PC-3 (cell line): ENCODE results near the gene PMF1. TPM values are rescaled to one million over a fixed set of nuclear protein-coding genes. Genes with fewer than 3 reads are reported as not detected.

ENCODE experiments used
- ATAC-seq: fragments of 200-7000 bp; cut with Tn5 transposase; 2 replicates; pipeline ENCODE4 v1.9.1; 2020; ENCODE audit warnings: mild to moderate bottlenecking, moderate library complexity
- BruUV-seq: library from RNA; stranded (reverse); fragments of 400-500 nt; replicated peaks from 2 replicates; lab custom pipeline; 2021; lab: Mats Ljungman, UMichigan
- CTCF ChIA-PET: fragments of 300-600 bp; sonication (Branson Sonifier 250); formaldehyde crosslinking; loops from one replicate; lab custom pipeline; 2022; ENCODE audit warnings: antibody characterized with exemption; lab: Charles Lee
- POLR2A ChIA-PET: fragments of 300-600 bp; sonication (Branson Sonifier 250); formaldehyde crosslinking; loops from one replicate; lab custom pipeline; 2022; ENCODE audit warnings: antibody characterized with exemption; ENCODE audit not compliant: unreplicated experiment; lab: Charles Lee
- DNase-seq: peaks from one replicate; pipeline ENCODE4 v3.0.0-alpha.2; 2015
- H2AFZ ChIP-seq: fragments of 300-600 bp; sonication (generic); 2 replicates; pipeline ENCODE4 v1.6.0; 2016; ENCODE audit warnings: antibody characterized with exemption, low read length
- H3F3A ChIP-seq: fragments of 300-600 bp; sonication (generic); one replicate; pipeline ENCODE4 v1.6.0; 2017; ENCODE audit warnings: antibody characterized with exemption, low read length, control low read depth, mild to moderate bottlenecking; ENCODE audit not compliant: unreplicated experiment
- H3K27ac ChIP-seq: fragments of 300-600 bp; sonication (generic); 2 replicates; pipeline ENCODE4 v1.5.1; 2016; ENCODE audit warnings: mild to moderate bottlenecking, low read length
- H3K27me3 ChIP-seq: fragments of 300-600 bp; sonication (generic); 2 replicates; pipeline ENCODE4 v1.6.1; 2016; ENCODE audit warnings: low read length, mixed read lengths
- H3K36me3 ChIP-seq: fragments of 300-600 bp; sonication (generic); 2 replicates; pipeline ENCODE4 v1.6.1; 2016; ENCODE audit warnings: low read depth, mixed run types, low read length, mixed read lengths
- H3K4me1 ChIP-seq: fragments of 300-600 bp; sonication (generic); 2 replicates; pipeline ENCODE4 v1.5.1; 2016; ENCODE audit warnings: low read length; ENCODE audit not compliant: insufficient read depth
- H3K4me2 ChIP-seq: fragments of 300-600 bp; sonication (generic); 2 replicates; pipeline ENCODE4 v1.6.0; 2016; ENCODE audit warnings: low read length
- H3K4me3 ChIP-seq: fragments of 300-600 bp; sonication (generic); 2 replicates; pipeline ENCODE4 v1.5.1; 2016; ENCODE audit warnings: mild to moderate bottlenecking, low read length, mixed read lengths
- H3K79me2 ChIP-seq: fragments of 300-600 bp; sonication (generic); 2 replicates; pipeline ENCODE4 v1.6.1; 2017; ENCODE audit warnings: low read length, mixed read lengths
- H3K9ac ChIP-seq: fragments of 300-600 bp; sonication (generic); 2 replicates; pipeline ENCODE4 v1.6.0; 2016; ENCODE audit warnings: mild to moderate bottlenecking, low read length
- H3K9me2 ChIP-seq: fragments of 300-600 bp; sonication (generic); replicated peaks from 2 replicates; pipeline ENCODE4 v1.6.1; 2016; ENCODE audit warnings: mixed run types, low read length, mixed read lengths
- H3K9me3 ChIP-seq: fragments of 300-600 bp; sonication (generic); 2 replicates; pipeline ENCODE4 v1.6.1; 2016; ENCODE audit warnings: low read length, mixed read lengths
- H4K20me1 ChIP-seq: fragments of 300-600 bp; sonication (generic); 2 replicates; pipeline ENCODE4 v1.6.1; 2016; ENCODE audit warnings: low read length, mixed read lengths
- EZH2 ChIP-seq: fragments of 300-600 bp; sonication (generic); IDR thresholded peaks from one replicate; pipeline ENCODE4 v1.6.1; 2017; ENCODE audit warnings: antibody characterized with exemption, mild to moderate bottlenecking, low read length; ENCODE audit not compliant: unreplicated experiment
- EZH2phosphoT487 ChIP-seq: fragments of 300-600 bp; sonication (generic); IDR thresholded peaks from 2 replicates; pipeline ENCODE4 v1.6.1; 2018; ENCODE audit warnings: mild to moderate bottlenecking, antibody characterized with exemption, low read length, borderline replicate concordance
- intact Hi-C: fragments of 100-400 bp; cut with micrococcal nuclease; formaldehyde crosslinking; loops from 2 replicates; pipeline ENCODE4 v1.9.0; 2023
- total RNA-seq: library from RNA; depleted of rRNA; stranded (reverse); fragments of >200 nt; gene quantifications from 2 replicates; pipeline ENCODE4 v1.2.3, GENCODE V29; 2014
- TF ChIP-seq, protein P1 (sequence below): fragments of 300-600 bp; sonication (generic); conservative IDR thresholded peaks from 2 replicates; pipeline ENCODE4 v1.5.1; 2017; ENCODE audit warnings: antibody characterized with exemption, low read depth, mild to moderate bottlenecking, low read length

PMF1 gene
- total RNA-seq, 1 experiment from 2014 or later: 131 TPM

DNA sequence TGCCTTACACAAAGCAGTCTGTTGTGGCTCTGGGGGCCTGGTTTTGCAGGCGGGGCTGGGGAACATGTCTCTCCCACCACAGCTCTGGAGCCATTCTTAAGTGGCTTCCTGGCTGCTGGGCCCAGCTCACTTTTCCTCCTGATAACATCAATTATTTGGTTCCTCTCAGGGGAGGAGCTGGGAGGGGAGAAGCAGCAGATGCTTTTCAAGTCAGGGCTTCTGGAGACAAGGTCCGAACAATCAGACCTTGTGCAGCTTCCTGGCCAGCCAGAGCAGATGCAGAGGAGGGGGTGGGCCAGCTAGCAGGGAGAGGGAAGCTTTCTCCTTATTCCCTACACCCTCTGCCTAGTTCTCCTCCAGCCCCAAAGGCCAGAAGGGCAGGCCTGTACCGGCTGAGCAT, 38.7 kb downstream of the PMF1 start:
- TF ChIP-seq EZH2 (no peak), EZH2phosphoT487 (no peak)
- TF ChIP-seq, protein P1, sequence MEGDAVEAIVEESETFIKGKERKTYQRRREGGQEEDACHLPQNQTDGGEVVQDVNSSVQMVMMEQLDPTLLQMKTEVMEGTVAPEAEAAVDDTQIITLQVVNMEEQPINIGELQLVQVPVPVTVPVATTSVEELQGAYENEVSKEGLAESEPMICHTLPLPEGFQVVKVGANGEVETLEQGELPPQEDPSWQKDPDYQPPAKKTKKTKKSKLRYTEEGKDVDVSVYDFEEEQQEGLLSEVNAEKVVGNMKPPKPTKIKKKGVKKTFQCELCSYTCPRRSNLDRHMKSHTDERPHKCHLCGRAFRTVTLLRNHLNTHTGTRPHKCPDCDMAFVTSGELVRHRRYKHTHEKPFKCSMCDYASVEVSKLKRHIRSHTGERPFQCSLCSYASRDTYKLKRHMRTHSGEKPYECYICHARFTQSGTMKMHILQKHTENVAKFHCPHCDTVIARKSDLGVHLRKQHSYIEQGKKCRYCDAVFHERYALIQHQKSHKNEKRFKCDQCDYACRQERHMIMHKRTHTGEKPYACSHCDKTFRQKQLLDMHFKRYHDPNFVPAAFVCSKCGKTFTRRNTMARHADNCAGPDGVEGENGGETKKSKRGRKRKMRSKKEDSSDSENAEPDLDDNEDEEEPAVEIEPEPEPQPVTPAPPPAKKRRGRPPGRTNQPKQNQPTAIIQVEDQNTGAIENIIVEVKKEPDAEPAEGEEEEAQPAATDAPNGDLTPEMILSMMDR: no peak
- Histone ChIP-seq H3K4me1 (no peaks in the 10 kb centered on the region), H3F3A (peaks cover 3% of the 10 kb centered on the region), H3K4me3 (no peak overlapping the region), H3K27ac (no peak overlapping the region), H3K9me3 (no peaks in the 10 kb centered on the region), H3K27me3 (no peaks in the 10 kb centered on the region), H2AFZ (no peak overlapping the region), H4K20me1 (no peaks in the 10 kb centered on the region), H3K79me2 (no peaks in the 10 kb centered on the region), H3K4me2 (no peak overlapping the region), H3K9ac (no peak overlapping the region), H3K9me2 (no peaks in the 10 kb centered on the region), H3K36me3 (peaks cover 61% of the 10 kb centered on the region)
- ChIA-PET CTCF (interaction anchor here (0.6 kb wide), 1 partner anchor 26 kb away, joined by 3 read pairs; no protein-coding TSS in a partner anchor), POLR2A (interaction anchor here (0.6 kb wide), 1 partner anchor 122 kb away, joined by 3 read pairs; no protein-coding TSS in a partner anchor)
- intact Hi-C loops: no loop called here
- ATAC-seq (no peak), DNase-seq (no peak)
- no TSS peak for BruUV-seq

- ChIA-PET CTCF (no interaction called here), POLR2A (no interaction called here)
- H3F3A ChIP-seq: peaks cover 3% of the 10 kb centered on the region
- no peak overlapping the region for H3K4me3 ChIP-seq
- H3K9ac ChIP-seq: no peak overlapping the region
- no peak overlapping the region for H3K27ac ChIP-seq
- BruUV-seq: no TSS peak
- H3K27me3 ChIP-seq: no peaks in the 10 kb centered on the region
- intact Hi-C loops: no loop called here
- TF ChIP-seq EZH2: no peak
- TF ChIP-seq EZH2phosphoT487: no peak
- TF ChIP-seq, protein P1: no peak
- H3K36me3 ChIP-seq: peaks cover 78% of the 10 kb centered on the region
- no peaks in the 10 kb centered on the region for H3K4me1 ChIP-seq
- no peaks in the 10 kb centered on the region for H4K20me1 ChIP-seq
- no peaks in the 10 kb centered on the region for H3K79me2 ChIP-seq
- no peak overlapping the region for H2AFZ ChIP-seq
- no peaks in the 10 kb centered on the region for H3K9me3 ChIP-seq
- no peak for ATAC-seq
- no peak overlapping the region for H3K4me2 ChIP-seq
- DNase-seq: no peak
- H3K9me2 ChIP-seq: no peaks in the 10 kb centered on the region
These were observed 40.8 kb downstream of the PMF1 start for GRCh38 chr1:156253634-156254033.

DNA sequence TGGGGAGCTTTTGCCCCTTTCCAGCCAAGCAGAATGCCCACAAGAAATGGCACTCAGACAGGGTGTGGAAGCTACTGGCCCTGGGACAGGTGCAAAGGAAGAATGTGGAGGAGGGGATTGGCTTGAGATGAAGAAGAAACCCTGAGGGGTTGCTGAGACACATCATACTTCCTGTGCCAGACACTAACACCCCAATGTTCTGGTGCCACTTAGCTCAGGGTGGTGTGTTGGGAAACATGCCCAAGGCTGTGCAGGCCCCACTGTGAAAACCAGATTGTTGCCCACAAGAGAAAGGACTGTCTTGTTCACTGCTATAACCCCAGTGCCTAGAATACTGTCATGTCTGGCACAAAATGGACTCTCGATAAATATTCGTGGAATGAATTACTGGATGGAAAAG, 44.9 kb downstream of the PMF1 start:
- CTCF ChIA-PET: no interaction called here
- no peak for TF ChIP-seq EZH2phosphoT487
- TF ChIP-seq, protein P1: no peak
- TF ChIP-seq EZH2: no peak
- intact Hi-C loops: no loop called here
- ATAC-seq: no peak
- H3K9me3 ChIP-seq: no peaks in the 10 kb centered on the region
- no peak overlapping the region for H3K4me2 ChIP-seq
- DNase-seq: no peak
- 0 out of 2 replicates have a peak, but pooled peaks cover under 1% of the 10 kb centered on the region for H4K20me1 ChIP-seq
- H3K4me3 ChIP-seq: no peak overlapping the region
- H3K36me3 ChIP-seq: peaks cover 74% of the 10 kb centered on the region
- BruUV-seq: no TSS peak
- H3K9ac ChIP-seq: no peak overlapping the region
- no peaks in the 10 kb centered on the region for H3K27me3 ChIP-seq
- peaks cover 9% of the 10 kb centered on the region for H3K4me1 ChIP-seq
- H3K9me2 ChIP-seq: no peaks in the 10 kb centered on the region
- peaks cover 3% of the 10 kb centered on the region; the same call in 1 of the 2 replicates for H3K79me2 ChIP-seq
- POLR2A ChIA-PET: no interaction called here
- H2AFZ ChIP-seq: no peak overlapping the region
- H3K27ac ChIP-seq: no peak overlapping the region
- H3F3A ChIP-seq: peaks cover 2% of the 10 kb centered on the region
